Astrocyte of the spinal cord (primary cell): Measurements from ENCODE around the gene KCNJ14.

Experiments
- DNase-seq: peaks from one replicate; pipeline ENCODE4 v3.0.0; 2011; ENCODE audit warnings: low read depth, low spot score
- H3K4me3 ChIP-seq: 2 replicates; pipeline ENCODE4 v1.5.1; 2011; ENCODE audit warnings: low read depth, mild to moderate bottlenecking, low read length, moderate library complexity
- in situ Hi-C: cut with HindIII; loops from 2 replicates; pipeline ENCODE4 v1.10.0; 2017; ENCODE audit warnings: low sequenced_read_pairs
- TF ChIP-seq, protein P1 (sequence below): IDR thresholded peaks from 2 replicates; pipeline ENCODE4 v1.5.1; 2012; ENCODE audit warnings: low read depth, mild to moderate bottlenecking, low read length, inconsistent platforms

KCNJ14 gene

DNA sequence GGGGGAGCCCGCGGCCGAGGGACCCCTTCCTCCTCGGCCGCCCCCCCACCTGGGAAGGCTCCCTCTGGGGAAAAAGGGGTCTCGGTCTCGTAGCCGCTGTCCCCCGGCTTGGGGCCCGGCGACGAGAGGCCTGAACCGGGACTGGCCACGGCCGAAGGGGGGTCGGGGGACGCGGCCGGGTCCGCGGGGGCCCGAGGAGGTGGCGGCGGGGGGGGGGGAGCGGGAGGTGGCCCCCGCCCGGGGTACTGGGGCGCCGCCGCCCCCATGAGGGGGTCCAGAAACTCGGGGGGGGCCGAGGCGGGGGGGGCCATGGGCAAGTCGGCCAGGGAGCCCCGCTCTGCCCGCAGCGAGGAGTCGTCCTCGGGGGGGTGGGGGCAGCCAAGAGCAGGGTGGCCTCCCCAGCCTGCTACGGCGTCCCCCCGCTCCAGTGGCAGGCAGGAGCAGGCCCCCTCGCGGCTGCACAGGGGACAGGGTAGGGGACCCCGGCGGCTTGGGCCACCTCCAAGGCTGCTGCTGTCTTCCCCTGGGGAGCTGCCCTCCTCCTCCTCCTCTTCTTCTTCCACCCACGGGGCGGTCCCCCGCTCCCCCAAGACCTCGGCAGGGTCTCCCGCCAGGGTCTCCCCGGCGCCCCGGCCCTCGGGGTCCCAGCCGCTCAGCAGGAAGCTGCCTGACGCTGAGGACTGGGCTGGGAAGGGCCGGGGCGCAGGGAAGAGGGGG is 43.4 kb downstream of the KCNJ14 start:
- TF ChIP-seq, protein P1, sequence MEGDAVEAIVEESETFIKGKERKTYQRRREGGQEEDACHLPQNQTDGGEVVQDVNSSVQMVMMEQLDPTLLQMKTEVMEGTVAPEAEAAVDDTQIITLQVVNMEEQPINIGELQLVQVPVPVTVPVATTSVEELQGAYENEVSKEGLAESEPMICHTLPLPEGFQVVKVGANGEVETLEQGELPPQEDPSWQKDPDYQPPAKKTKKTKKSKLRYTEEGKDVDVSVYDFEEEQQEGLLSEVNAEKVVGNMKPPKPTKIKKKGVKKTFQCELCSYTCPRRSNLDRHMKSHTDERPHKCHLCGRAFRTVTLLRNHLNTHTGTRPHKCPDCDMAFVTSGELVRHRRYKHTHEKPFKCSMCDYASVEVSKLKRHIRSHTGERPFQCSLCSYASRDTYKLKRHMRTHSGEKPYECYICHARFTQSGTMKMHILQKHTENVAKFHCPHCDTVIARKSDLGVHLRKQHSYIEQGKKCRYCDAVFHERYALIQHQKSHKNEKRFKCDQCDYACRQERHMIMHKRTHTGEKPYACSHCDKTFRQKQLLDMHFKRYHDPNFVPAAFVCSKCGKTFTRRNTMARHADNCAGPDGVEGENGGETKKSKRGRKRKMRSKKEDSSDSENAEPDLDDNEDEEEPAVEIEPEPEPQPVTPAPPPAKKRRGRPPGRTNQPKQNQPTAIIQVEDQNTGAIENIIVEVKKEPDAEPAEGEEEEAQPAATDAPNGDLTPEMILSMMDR = no peak
- in situ Hi-C loops = no loop called here
- no peak for DNase-seq
- H3K4me3 ChIP-seq = no peak overlapping the region

- no peak for DNase-seq
- in situ Hi-C loops = no loop called here
- no peak overlapping the region for H3K4me3 ChIP-seq
- TF ChIP-seq, protein P1 = no peak
Measured at GRCh38 chr19:48499316-48500090, 44.1 kb downstream of the KCNJ14 start.

- in situ Hi-C loops = no loop called here
- H3K4me3 ChIP-seq = no peak overlapping the region
- no peak for DNase-seq
- TF ChIP-seq, protein P1 = no peak
Measured at GRCh38 chr19:48500830-48501493, 45.6 kb downstream of the KCNJ14 start.

DNA sequence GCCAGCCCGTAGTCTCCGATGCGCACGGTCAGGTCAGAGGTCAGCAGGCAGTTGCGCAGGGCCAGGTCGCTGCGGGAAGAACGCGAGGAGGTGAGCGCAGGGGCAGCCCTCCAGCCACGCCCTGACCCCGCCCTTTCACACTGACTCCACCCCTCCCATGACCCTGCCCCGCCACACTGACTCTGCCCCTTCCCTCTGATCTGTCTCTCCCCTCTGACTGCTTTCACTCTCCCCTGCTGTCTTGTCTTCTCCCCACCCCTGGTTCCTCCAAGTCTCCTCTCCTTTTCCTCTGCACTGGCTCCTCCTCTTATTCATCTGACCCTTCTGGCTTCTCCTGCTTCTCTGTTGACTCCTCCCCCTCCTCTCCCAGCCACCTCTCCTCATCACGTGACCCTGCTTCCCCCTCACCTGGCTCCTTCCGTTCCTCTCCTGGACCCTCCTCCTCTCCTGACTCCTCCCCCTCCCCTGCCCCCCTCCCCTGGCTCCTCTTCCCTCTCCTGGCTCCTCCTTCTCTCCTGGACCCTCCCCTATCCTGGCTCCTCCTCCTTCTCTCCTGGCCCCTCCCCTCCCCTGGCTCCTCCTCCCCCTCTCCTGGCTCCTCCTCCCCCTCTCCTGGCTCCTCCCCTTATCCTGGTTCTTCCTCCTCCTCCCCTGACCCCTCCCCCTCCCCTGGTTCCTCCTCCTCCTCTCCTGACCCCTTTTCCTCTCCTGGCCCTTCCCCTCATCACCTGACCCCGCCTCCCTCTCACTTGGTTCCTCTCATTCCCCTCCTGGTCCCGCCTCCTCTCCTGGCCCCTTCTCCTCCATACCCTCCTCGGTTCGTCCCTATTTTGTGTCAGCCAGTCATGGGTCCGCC is 46.3 kb downstream of the KCNJ14 start:
- TF ChIP-seq, protein P1 = no peak
- H3K4me3 ChIP-seq = no peak overlapping the region
- no peak for DNase-seq
- in situ Hi-C loops = no loop called here

DNA sequence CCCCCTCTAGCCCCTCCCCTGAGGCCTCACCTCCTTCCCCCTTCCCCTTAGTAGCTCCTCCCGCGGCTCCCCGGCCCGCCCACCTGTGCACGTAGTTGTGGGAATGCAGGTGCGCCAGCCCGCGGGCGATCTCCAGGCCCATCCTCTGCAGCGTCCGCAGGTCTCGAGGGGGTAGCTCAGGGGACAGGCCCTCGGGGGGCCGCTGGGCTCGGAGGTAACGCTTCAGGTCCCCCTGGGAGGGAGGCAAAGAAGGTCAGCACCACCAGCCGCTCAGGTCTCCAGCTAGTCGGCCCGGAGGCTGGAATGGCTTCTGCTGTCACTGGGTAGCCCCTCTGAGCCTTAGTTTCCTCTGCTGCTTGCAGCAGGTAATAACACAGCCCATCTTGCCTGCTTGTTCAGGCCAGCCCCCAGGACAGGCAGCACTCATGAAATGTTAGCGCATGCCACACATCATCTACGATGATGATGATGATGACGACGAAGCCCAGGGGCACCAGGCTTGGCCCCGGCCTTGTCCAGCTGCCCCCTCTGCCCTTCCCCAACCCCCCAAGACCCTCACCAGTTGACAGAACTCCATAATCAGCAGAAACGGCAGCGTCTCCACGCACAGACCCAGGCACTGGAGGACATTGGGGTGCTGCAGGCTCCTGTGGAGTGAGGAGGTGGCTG is 47.1 kb downstream of the KCNJ14 start:
- TF ChIP-seq, protein P1 = no peak
- H3K4me3 ChIP-seq = no peak overlapping the region
- in situ Hi-C loops = no loop called here
- no peak for DNase-seq
